ENCODE measurements around the gene RBM10.

DNA sequence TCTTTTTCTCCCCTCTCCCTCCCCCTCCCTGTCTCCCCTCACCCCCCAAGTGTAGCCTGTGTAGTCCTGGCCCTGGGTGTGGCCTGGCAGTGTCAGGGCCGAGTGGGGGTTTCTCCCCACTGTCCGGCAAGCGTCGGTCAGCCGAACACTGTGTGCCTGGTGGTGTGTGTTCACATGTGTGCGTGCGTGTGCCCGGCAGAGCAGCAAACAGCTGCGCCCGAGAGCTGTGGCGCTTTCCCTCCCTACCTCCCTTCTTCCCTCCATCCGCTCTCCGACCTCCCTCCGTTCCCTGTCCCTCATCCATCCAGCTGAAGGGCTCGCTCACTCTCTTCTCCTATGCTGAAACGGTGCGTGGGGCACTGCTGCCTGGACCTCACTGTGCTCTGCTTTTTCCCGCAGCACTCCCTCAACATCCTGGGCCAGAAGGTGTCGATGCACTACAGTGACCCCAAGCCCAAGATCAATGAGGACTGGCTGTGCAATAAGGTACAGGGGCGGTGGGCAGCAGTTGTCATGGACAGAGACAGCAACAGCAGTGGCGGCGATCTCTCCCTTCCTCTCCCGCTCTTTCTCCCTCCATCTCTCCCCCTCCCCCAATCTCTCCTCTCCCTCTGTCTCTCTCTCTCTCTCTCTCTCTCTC lies 31.2 kb downstream of the RBM10 start:
- TF ChIP-seq, protein P1, sequence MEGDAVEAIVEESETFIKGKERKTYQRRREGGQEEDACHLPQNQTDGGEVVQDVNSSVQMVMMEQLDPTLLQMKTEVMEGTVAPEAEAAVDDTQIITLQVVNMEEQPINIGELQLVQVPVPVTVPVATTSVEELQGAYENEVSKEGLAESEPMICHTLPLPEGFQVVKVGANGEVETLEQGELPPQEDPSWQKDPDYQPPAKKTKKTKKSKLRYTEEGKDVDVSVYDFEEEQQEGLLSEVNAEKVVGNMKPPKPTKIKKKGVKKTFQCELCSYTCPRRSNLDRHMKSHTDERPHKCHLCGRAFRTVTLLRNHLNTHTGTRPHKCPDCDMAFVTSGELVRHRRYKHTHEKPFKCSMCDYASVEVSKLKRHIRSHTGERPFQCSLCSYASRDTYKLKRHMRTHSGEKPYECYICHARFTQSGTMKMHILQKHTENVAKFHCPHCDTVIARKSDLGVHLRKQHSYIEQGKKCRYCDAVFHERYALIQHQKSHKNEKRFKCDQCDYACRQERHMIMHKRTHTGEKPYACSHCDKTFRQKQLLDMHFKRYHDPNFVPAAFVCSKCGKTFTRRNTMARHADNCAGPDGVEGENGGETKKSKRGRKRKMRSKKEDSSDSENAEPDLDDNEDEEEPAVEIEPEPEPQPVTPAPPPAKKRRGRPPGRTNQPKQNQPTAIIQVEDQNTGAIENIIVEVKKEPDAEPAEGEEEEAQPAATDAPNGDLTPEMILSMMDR (IDR thresholded peaks at IDR 0.05): no peak
- TF ChIP-seq POLR2A (IDR thresholded peaks at IDR 0.05): no peak
